Endothelial cell (in vitro differentiated cells): Measurements from ENCODE around the gene SLC22A1. TPM values are rescaled to one million over a fixed set of nuclear protein-coding genes. Genes with fewer than 3 reads are reported as not detected.

Experiments
- DNase-seq: peaks from one replicate; pipeline ENCODE4 v3.0.0; 2021; ENCODE audit warnings: low spot score
- H3K27ac Mint-ChIP-seq: one replicate; pipeline ENCODE4 v1.8.0; 2021; ENCODE audit warnings: mixed read lengths, inconsistent platforms; ENCODE audit not compliant: unreplicated experiment
- H3K27me3 Mint-ChIP-seq: one replicate; pipeline ENCODE4 v1.8.0; 2021; ENCODE audit warnings: mild to moderate bottlenecking, moderate library complexity, mixed read lengths, inconsistent platforms; ENCODE audit not compliant: unreplicated experiment
- H3K36me3 Mint-ChIP-seq: one replicate; pipeline ENCODE4 v1.8.0; 2021; ENCODE audit warnings: mild to moderate bottlenecking, low read depth, mixed read lengths, inconsistent platforms; ENCODE audit not compliant: unreplicated experiment
- H3K4me1 Mint-ChIP-seq: one replicate; pipeline ENCODE4 v1.8.0; 2021; ENCODE audit warnings: mild to moderate bottlenecking, mixed read lengths, inconsistent platforms; ENCODE audit not compliant: unreplicated experiment
- H3K4me3 Mint-ChIP-seq: one replicate; pipeline ENCODE4 v1.8.0; 2021; ENCODE audit warnings: mild to moderate bottlenecking, mixed read lengths, inconsistent platforms; ENCODE audit not compliant: unreplicated experiment
- H3K9me3 Mint-ChIP-seq: one replicate; pipeline ENCODE4 v1.8.0; 2021; ENCODE audit warnings: mixed read lengths, inconsistent platforms; ENCODE audit not compliant: unreplicated experiment
- total RNA-seq: library from RNA; stranded (reverse); fragmentation: NEBNext Ultra II Directional; extraction: Animal tissue kit (Norgen Biotek cat#: 25700); gene quantifications from one replicate; pipeline ENCODE4 v1.2.1, GENCODE V29; 2021; ENCODE audit not compliant: unreplicated experiment
- TF ChIP-seq, protein P1 (sequence below): fragments of 200-600 bp; sonication (generic); IDR thresholded peaks from one replicate; pipeline ENCODE4 v1.5.0; 2021; ENCODE audit warnings: antibody characterized with exemption; ENCODE audit not compliant: unreplicated experiment

Gene SLC22A1
- total RNA-seq, 1 donor from 2014 or later: 2.7 TPM

DNA sequence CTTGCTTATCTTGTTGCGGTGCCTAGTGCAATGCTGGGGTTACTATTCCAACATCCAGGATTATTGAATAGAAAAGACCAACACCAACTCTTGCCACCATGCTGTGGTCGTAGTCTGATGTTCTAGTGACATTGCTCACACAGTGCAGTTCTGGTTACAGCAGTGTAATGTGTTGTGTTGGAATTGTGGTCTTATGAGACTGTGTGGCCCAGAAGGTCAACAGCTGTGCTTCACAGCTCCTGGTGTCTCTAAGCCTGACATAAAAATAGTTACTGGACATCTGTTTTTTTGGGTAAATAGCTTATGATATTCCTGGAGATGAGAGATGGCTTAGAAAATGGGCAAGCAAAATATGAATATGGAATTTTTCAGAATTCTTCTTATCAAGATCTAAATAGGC, 79.4 kb downstream of the SLC22A1 start:
- Mint-ChIP-seq H3K4me1 (no peaks in the 10 kb centered on the region), H3K27me3 (no peaks in the 10 kb centered on the region), H3K36me3 (no peaks in the 10 kb centered on the region), H3K27ac (no peak overlapping the region), H3K9me3 (no peaks in the 10 kb centered on the region), H3K4me3 (no peak overlapping the region)
- TF ChIP-seq, protein P1, sequence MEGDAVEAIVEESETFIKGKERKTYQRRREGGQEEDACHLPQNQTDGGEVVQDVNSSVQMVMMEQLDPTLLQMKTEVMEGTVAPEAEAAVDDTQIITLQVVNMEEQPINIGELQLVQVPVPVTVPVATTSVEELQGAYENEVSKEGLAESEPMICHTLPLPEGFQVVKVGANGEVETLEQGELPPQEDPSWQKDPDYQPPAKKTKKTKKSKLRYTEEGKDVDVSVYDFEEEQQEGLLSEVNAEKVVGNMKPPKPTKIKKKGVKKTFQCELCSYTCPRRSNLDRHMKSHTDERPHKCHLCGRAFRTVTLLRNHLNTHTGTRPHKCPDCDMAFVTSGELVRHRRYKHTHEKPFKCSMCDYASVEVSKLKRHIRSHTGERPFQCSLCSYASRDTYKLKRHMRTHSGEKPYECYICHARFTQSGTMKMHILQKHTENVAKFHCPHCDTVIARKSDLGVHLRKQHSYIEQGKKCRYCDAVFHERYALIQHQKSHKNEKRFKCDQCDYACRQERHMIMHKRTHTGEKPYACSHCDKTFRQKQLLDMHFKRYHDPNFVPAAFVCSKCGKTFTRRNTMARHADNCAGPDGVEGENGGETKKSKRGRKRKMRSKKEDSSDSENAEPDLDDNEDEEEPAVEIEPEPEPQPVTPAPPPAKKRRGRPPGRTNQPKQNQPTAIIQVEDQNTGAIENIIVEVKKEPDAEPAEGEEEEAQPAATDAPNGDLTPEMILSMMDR: no peak
- no peak for DNase-seq

DNA sequence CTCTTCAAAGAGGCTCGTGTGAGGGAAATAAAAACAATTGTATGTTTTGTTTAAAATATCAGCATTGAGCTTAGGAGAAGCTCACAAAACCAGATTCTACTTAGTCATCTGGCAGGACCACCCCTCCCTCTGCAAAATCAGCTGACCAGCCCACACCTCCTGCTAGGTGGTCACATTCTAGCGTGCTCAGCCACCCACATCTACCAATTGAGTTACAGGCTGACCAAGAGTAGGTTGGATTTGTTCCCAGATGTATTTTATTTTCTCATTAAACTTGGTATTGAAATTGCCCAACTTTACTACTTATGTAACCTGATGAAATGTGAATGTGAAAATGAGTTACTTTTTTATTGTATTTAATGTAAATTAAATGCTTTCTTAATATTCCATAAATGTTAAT, 80.8 kb downstream of the SLC22A1 start:
- Mint-ChIP-seq H3K4me3 (no peak overlapping the region), H3K27me3 (no peaks in the 10 kb centered on the region), H3K4me1 (no peaks in the 10 kb centered on the region), H3K9me3 (no peaks in the 10 kb centered on the region), H3K27ac (no peak overlapping the region), H3K36me3 (no peaks in the 10 kb centered on the region)
- no peak for DNase-seq
- TF ChIP-seq, protein P1: no peak

DNA sequence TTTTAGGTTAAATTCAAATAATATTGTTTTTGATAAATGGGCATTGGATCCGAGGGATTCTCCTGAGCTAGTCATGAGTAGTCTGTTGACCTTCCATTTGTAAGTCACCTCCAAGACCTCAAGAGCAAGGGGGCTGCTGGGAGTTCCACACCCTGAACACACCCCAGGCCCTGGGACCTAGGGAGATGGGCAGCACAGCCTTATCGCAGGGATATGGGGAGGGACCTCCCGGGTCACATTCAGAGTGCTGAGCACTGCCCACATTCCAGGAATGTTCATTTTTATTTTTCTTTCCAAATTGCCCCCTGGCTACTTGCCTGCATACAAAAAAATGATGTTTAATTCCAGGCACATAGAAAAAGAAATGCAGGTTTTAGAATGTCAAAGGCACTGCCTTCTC, 81.5 kb downstream of the SLC22A1 start:
- H3K27ac Mint-ChIP-seq: no peak overlapping the region
- no peak for DNase-seq
- no peaks in the 10 kb centered on the region for H3K27me3 Mint-ChIP-seq
- H3K36me3 Mint-ChIP-seq: no peaks in the 10 kb centered on the region
- H3K4me1 Mint-ChIP-seq: no peaks in the 10 kb centered on the region
- H3K9me3 Mint-ChIP-seq: no peaks in the 10 kb centered on the region
- no peak overlapping the region for H3K4me3 Mint-ChIP-seq
- TF ChIP-seq, protein P1: no peak

DNA sequence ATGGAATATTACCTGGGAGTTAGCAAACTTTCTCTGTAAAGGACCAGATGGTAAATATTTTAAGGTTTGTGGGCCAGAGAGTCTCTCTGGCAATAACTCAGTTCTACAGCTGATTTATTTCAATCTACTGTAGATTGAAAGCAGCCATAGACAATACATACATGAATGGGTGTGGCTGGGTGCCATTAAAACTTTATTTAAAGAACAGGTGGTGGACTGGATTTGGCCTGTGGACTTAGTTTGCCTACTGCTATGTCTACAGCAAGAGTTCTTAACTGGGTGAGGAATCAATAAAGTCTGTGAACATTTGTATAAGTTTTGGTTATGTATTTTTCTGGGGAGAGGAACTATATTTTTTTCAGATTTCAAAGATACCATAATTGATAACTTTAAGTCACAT, 81.9 kb downstream of the SLC22A1 start:
- Mint-ChIP-seq H3K36me3 (no peaks in the 10 kb centered on the region), H3K4me3 (no peak overlapping the region), H3K9me3 (no peaks in the 10 kb centered on the region), H3K27ac (no peak overlapping the region), H3K27me3 (no peaks in the 10 kb centered on the region), H3K4me1 (no peaks in the 10 kb centered on the region)
- no peak for DNase-seq
- TF ChIP-seq, protein P1: no peak

DNA sequence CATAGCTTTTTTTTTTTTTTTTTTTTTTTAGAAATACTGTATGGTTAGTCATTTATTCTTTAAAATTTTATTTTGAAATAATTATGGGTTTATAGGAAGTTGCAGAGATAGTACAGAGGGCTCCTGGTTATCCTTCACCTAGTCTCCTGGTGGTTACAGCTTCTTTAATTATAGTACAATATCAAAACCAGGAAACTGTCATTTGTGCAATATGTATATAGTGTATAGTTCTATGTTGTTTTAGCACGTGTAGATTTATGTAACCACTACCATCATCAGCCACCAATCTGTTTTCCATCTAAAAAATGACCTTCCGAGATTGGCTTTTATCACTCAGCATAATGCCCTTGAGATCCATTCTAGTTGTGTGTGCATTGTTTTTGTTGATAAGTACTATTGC, 82.3 kb downstream of the SLC22A1 start:
- DNase-seq: no peak
- Mint-ChIP-seq H3K9me3 (no peaks in the 10 kb centered on the region), H3K27me3 (no peaks in the 10 kb centered on the region), H3K4me1 (no peaks in the 10 kb centered on the region), H3K27ac (no peak overlapping the region), H3K4me3 (no peak overlapping the region), H3K36me3 (no peaks in the 10 kb centered on the region)
- TF ChIP-seq, protein P1: no peak
